Measurements from ENCODE around the gene NCOA7.

Gene NCOA7

GRCh38 chr6:125923366-125923877 lies 132.7 kb downstream of the NCOA7 start:
- Histone ChIP-seq H3K4me2 (ENCODE audit: low read length) (no peak overlapping the region), H3K9ac (ENCODE audit: low read length) (no peak overlapping the region), H3K4me1 (ENCODE audit: control insufficient read depth, low read depth, low read length) (no peaks in the 10 kb centered on the region), H3K4ac (ENCODE audit: low read depth, low read length) (no peak overlapping the region), H3K18ac (ENCODE audit: low read length) (no peak overlapping the region), H2AK5ac (ENCODE audit: low read length) (no peak overlapping the region), H3K79me2 (ENCODE audit: control insufficient read depth, insufficient read depth, low read length) (no peaks in the 10 kb centered on the region), H4K8ac (ENCODE audit: low read depth, low read length) (no peak overlapping the region), H3K27me3 (ENCODE audit: insufficient read depth, low read length, poor library complexity) (no peaks in the 10 kb centered on the region), H3K4me3 (ENCODE audit: low read length) (no peak overlapping the region), H2BK15ac (replicated peaks; ENCODE audit: low read depth) (no peak overlapping the region), H2BK120ac (ENCODE audit: low read depth, low read length) (no peak overlapping the region), H3K36me3 (ENCODE audit: control insufficient read depth, insufficient read depth, low read length) (no peaks in the 10 kb centered on the region), H4K5ac (ENCODE audit: low read length) (no peak overlapping the region), H3K79me1 (ENCODE audit: low read length) (no peaks in the 10 kb centered on the region), H2BK5ac (ENCODE audit: low read length) (no peak overlapping the region), H3K27ac (ENCODE audit: low read depth, low read length) (no peak overlapping the region), H3K23ac (ENCODE audit: low read length) (no peak overlapping the region), H3K56ac (ENCODE audit: low read length) (no peak overlapping the region)
- no peak for DNase-seq
- no CpG with 5 or more reads among the region's 4 CpGs for WGBS (ENCODE audit: extremely low coverage, insufficient coverage, low lambda C conversion rate)

DNA sequence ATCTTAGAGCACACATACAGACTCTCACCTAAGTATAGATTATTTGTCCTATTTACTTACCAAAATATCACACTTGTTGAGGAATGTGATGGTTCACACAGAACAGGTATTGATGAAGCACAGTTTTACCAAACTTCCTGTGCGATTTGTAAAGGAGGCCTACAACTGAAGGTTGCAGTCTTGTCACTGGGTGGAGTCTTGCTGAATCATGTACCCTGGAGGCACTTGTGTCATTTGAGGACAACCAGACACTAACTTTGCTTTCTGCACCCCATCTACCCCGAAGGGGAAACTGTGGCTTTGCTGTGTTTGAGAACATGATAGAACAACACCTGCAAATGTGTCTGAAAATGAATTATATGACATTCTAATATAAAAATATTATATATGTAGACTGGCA lies 133.4 kb downstream of the NCOA7 start:
- Histone ChIP-seq H3K4me3 (ENCODE audit: low read length) (no peak overlapping the region), H3K4ac (ENCODE audit: low read depth, low read length) (no peak overlapping the region)

GRCh38 chr6:125924697-125925358 lies 134.1 kb downstream of the NCOA7 start:
- WGBS (ENCODE audit: extremely low coverage, insufficient coverage, low lambda C conversion rate), result no CpG with 5 or more reads among the region's 2 CpGs
- H3K9ac ChIP-seq (ENCODE audit: low read length), result no peak overlapping the region
- no peaks in the 10 kb centered on the region for H3K27me3 ChIP-seq (ENCODE audit: insufficient read depth, low read length, poor library complexity)
- no peak overlapping the region for H2BK15ac ChIP-seq (replicated peaks; ENCODE audit: low read depth)
- no peak overlapping the region for H3K27ac ChIP-seq (ENCODE audit: low read depth, low read length)
- no peak overlapping the region for H4K5ac ChIP-seq (ENCODE audit: low read length)
- H3K4me1 ChIP-seq (ENCODE audit: control insufficient read depth, low read depth, low read length), result no peaks in the 10 kb centered on the region
- no peaks in the 10 kb centered on the region for H3K36me3 ChIP-seq (ENCODE audit: control insufficient read depth, insufficient read depth, low read length)
- H2BK5ac ChIP-seq (ENCODE audit: low read length), result no peak overlapping the region
- H3K18ac ChIP-seq (ENCODE audit: low read length), result no peak overlapping the region
- H4K8ac ChIP-seq (ENCODE audit: low read depth, low read length), result no peak overlapping the region
- H3K56ac ChIP-seq (ENCODE audit: low read length), result no peak overlapping the region
- no peak overlapping the region for H2AK5ac ChIP-seq (ENCODE audit: low read length)
- DNase-seq, result no peak
- H3K79me2 ChIP-seq (ENCODE audit: control insufficient read depth, insufficient read depth, low read length), result no peaks in the 10 kb centered on the region
- no peak overlapping the region for H3K23ac ChIP-seq (ENCODE audit: low read length)
- no peak overlapping the region for H3K4me2 ChIP-seq (ENCODE audit: low read length)
- no peak overlapping the region for H2BK120ac ChIP-seq (ENCODE audit: low read depth, low read length)
- H3K4me3 ChIP-seq (ENCODE audit: low read length), result no peak overlapping the region
- no peak overlapping the region for H3K4ac ChIP-seq (ENCODE audit: low read depth, low read length)
- H3K79me1 ChIP-seq (ENCODE audit: low read length), result no peaks in the 10 kb centered on the region

More for the DNA sequence above, 133.4 kb downstream of the NCOA7 start:
- Histone ChIP-seq H3K27me3 (ENCODE audit: insufficient read depth, low read length, poor library complexity) (no peaks in the 10 kb centered on the region), H3K4me1 (ENCODE audit: control insufficient read depth, low read depth, low read length) (no peaks in the 10 kb centered on the region), H3K18ac (ENCODE audit: low read length) (no peak overlapping the region), H2BK15ac (replicated peaks; ENCODE audit: low read depth) (no peak overlapping the region), H3K79me1 (ENCODE audit: low read length) (no peaks in the 10 kb centered on the region), H3K4me2 (ENCODE audit: low read length) (no peak overlapping the region), H3K79me2 (ENCODE audit: control insufficient read depth, insufficient read depth, low read length) (no peaks in the 10 kb centered on the region), H3K56ac (ENCODE audit: low read length) (no peak overlapping the region), H2AK5ac (ENCODE audit: low read length) (no peak overlapping the region), H2BK5ac (ENCODE audit: low read length) (no peak overlapping the region), H4K5ac (ENCODE audit: low read length) (no peak overlapping the region), H3K36me3 (ENCODE audit: control insufficient read depth, insufficient read depth, low read length) (no peaks in the 10 kb centered on the region), H3K23ac (ENCODE audit: low read length) (no peak overlapping the region), H3K27ac (ENCODE audit: low read depth, low read length) (no peak overlapping the region), H3K9ac (ENCODE audit: low read length) (no peak overlapping the region), H4K8ac (ENCODE audit: low read depth, low read length) (no peak overlapping the region), H2BK120ac (ENCODE audit: low read depth, low read length) (no peak overlapping the region)
- WGBS (ENCODE audit: extremely low coverage, insufficient coverage, low lambda C conversion rate), result no CpG with 5 or more reads among the region's 2 CpGs
- no peak for DNase-seq

DNA sequence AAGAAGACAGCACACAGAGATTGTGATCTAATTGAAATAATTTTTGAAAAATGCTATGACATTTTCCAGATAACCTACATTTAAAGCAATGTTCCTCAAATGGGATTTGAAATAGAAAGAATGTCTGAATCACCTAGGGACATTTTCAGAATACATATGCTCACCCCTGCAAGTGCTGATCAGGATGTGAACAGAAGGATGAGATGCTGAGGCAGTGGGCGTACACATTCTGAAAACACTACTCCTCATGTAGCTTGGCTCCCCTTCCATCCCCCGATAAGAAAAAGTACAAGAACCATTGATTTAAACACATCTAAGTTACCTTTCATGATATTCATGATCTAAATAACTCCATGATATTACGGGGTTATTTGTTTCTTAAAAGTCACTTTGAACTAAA lies 136.0 kb downstream of the NCOA7 start:
- H3K4ac ChIP-seq (ENCODE audit: low read depth, low read length), result no peak overlapping the region
- H3K23ac ChIP-seq (ENCODE audit: low read length), result no peak overlapping the region
- no peaks in the 10 kb centered on the region for H3K79me2 ChIP-seq (ENCODE audit: control insufficient read depth, insufficient read depth, low read length)
- H3K56ac ChIP-seq (ENCODE audit: low read length), result no peak overlapping the region
- H4K5ac ChIP-seq (ENCODE audit: low read length), result no peak overlapping the region
- H2BK120ac ChIP-seq (ENCODE audit: low read depth, low read length), result no peak overlapping the region
- H3K79me1 ChIP-seq (ENCODE audit: low read length), result no peaks in the 10 kb centered on the region
- no peak overlapping the region for H3K4me3 ChIP-seq (ENCODE audit: low read length)
- no peak overlapping the region for H3K18ac ChIP-seq (ENCODE audit: low read length)
- no CpG with 5 or more reads among the region's 3 CpGs for WGBS (ENCODE audit: extremely low coverage, insufficient coverage, low lambda C conversion rate)
- no peak overlapping the region for H2BK5ac ChIP-seq (ENCODE audit: low read length)
- H3K4me1 ChIP-seq (ENCODE audit: control insufficient read depth, low read depth, low read length), result no peaks in the 10 kb centered on the region
- H3K9ac ChIP-seq (ENCODE audit: low read length), result no peak overlapping the region
- no peak for DNase-seq
- H3K36me3 ChIP-seq (ENCODE audit: control insufficient read depth, insufficient read depth, low read length), result no peaks in the 10 kb centered on the region
- H4K8ac ChIP-seq (ENCODE audit: low read depth, low read length), result no peak overlapping the region
- H2AK5ac ChIP-seq (ENCODE audit: low read length), result no peak overlapping the region
- no peak overlapping the region for H3K4me2 ChIP-seq (ENCODE audit: low read length)
- no peak overlapping the region for H3K27ac ChIP-seq (ENCODE audit: low read depth, low read length)
- no peaks in the 10 kb centered on the region for H3K27me3 ChIP-seq (ENCODE audit: insufficient read depth, low read length, poor library complexity)
- no peak overlapping the region for H2BK15ac ChIP-seq (replicated peaks; ENCODE audit: low read depth)

GRCh38 chr6:125927761-125928160 lies 137.0 kb downstream of the NCOA7 start:
- Histone ChIP-seq H3K9ac (ENCODE audit: low read length) (no peak overlapping the region), H2BK120ac (ENCODE audit: low read depth, low read length) (no peak overlapping the region), H3K27ac (ENCODE audit: low read depth, low read length) (no peak overlapping the region), H3K27me3 (ENCODE audit: insufficient read depth, low read length, poor library complexity) (no peaks in the 10 kb centered on the region), H4K5ac (ENCODE audit: low read length) (no peak overlapping the region), H3K4me3 (ENCODE audit: low read length) (no peak overlapping the region), H3K4me2 (ENCODE audit: low read length) (no peak overlapping the region), H4K8ac (ENCODE audit: low read depth, low read length) (no peak overlapping the region), H3K4ac (ENCODE audit: low read depth, low read length) (no peak overlapping the region), H3K4me1 (ENCODE audit: control insufficient read depth, low read depth, low read length) (no peaks in the 10 kb centered on the region), H2BK5ac (ENCODE audit: low read length) (no peak overlapping the region), H3K23ac (ENCODE audit: low read length) (no peak overlapping the region), H3K56ac (ENCODE audit: low read length) (no peak overlapping the region), H2AK5ac (ENCODE audit: low read length) (no peak overlapping the region), H2BK15ac (replicated peaks; ENCODE audit: low read depth) (no peak overlapping the region), H3K79me1 (ENCODE audit: low read length) (no peaks in the 10 kb centered on the region), H3K36me3 (ENCODE audit: control insufficient read depth, insufficient read depth, low read length) (no peaks in the 10 kb centered on the region), H3K79me2 (ENCODE audit: control insufficient read depth, insufficient read depth, low read length) (no peaks in the 10 kb centered on the region), H3K18ac (ENCODE audit: low read length) (no peak overlapping the region)
- WGBS (ENCODE audit: extremely low coverage, insufficient coverage, low lambda C conversion rate), result no CpG with 5 or more reads among the region's 7 CpGs
- DNase-seq, result no peak
